CD4-positive, alpha-beta T cell treated with Interleukin-6 for 4 hours (primary cell): ENCODE results near the gene EBNA1BP2.
"Not testable (repeated sequence)": the region's sequence is repeated elsewhere in the genome, so short reads cannot be mapped to it uniquely, and the experiment has no call there.

ENCODE experiments used
- DNase-seq: peaks from one replicate; pipeline ENCODE4 v3.0.0-alpha.2; 2020; ENCODE audit warnings: mixed read lengths

Gene EBNA1BP2, protein sequence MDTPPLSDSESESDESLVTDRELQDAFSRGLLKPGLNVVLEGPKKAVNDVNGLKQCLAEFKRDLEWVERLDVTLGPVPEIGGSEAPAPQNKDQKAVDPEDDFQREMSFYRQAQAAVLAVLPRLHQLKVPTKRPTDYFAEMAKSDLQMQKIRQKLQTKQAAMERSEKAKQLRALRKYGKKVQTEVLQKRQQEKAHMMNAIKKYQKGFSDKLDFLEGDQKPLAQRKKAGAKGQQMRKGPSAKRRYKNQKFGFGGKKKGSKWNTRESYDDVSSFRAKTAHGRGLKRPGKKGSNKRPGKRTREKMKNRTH

DNA sequence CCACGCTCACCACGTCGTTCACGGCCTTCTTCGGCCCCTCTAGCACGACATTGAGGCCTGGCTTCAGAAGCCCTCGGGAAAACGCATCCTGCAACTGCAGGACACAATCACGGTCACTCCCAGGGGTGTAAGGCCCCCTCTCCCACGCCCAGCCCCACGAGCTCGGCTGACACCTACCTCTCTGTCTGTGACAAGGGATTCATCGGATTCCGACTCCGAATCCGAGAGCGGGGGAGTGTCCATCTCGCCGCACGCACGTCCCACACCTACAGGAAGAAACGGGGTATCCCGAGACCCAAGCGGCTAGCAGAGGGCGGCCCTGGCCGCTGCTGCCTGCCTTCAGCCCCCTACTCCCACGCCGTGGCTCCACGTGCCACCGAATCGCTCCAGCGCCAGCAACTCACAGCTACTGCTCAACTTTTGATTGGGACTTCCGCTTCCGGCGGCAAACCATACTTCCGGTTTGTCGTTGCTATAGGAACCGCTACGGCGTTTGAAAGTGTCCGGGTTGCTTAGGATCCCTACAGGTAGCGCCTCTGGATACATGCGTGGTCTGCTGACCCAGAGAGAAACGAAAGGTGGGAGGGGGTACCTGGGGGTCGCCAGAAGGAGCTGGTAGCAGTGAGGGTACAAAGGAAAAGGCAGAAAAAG, at the start of gene EBNA1BP2, which contains the start of gene CFAP57:
EBNA1BP2 (minus strand) TSS at position 415 of the 651 bp plus-strand sequence; CDS start at position 243, 172 bp downstream.
CFAP57 (plus strand) TSS at position 455 of the 651 bp plus-strand sequence. CDS start 424 bp downstream, outside the sequence.
- peak; percentile 90 for DNase-seq

DNA sequence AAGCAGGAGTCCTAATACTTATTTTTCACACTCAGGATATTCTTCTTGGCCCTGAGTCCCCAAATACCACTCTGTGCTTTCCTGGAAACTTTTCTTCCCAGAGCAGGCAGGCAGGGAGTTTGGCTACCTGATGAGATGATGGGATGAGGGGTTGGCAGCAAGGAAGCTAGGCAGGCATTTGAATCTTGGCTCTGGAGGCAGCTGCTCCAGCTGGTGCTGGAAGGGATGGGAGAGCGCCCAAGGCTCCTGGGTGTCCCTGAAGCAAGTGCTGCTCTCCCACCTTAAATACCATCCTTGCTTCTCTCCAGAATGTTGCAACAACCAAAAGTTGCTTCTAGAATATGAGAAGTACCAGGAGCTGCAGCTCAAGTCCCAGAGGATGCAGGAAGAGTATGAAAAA, 49.7 kb upstream of the EBNA1BP2 start:
- no peak for DNase-seq

DNA sequence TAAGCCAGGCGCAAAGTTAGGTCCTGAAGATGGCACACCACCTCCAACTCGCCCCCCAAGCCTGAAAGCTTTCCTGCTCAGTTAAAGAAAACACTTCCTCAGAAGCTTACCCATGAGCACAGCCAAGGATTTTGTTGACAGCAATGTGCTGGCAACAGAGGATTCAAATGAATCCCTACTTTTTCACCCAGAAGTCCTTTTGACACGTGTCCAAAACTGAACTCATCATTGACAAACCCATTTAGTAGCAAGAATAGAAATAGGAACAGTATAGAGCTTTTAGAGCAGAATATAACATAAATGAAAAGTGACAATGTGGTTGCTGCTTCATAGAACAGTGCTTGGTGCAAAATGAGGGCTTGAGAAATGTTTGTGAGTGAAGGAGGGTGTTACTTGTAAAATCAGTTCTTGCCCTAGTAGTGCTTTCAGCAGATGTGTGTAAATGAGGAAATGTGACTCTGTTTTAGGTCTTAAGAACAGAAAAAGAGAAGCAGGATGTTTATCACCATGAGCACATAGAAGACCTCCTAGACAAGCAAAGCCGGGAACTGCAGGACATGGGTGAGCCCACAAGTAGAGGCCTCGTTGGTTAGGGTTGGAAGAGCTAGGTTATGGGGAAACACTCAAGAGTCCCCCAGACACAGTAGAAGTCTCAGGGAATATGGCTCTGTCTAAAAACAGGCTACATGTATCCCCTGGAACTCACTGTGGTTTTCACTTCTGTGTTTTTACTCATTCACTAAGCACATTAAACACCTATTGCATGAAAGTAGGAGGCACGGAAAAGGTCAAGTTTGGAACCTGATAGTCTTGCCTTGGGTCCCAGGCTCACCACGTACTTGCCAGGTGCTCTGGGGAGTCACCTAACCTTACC, 49.1 kb upstream of the EBNA1BP2 start:
- no peak for DNase-seq

DNA sequence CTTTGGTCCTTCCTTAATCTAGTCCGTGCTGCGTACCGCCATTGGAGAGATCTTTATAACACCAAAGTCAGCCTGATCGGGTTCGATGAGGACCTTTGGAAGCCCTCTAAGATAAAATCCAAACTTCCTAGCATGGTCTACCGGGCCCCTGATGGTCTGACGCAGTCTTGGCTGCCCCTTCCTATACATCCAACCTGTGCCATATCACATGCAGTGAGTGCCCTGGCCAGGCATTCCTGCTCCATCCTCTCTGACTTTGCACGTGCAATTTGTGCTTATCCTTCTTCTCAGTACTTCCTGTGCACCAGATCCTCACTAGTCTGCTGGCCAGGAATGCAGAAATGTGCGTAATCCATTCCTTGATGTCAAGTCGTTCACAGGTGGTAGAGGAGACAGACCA, 45.7 kb upstream of the EBNA1BP2 start:
- DNase-seq: no peak

DNA sequence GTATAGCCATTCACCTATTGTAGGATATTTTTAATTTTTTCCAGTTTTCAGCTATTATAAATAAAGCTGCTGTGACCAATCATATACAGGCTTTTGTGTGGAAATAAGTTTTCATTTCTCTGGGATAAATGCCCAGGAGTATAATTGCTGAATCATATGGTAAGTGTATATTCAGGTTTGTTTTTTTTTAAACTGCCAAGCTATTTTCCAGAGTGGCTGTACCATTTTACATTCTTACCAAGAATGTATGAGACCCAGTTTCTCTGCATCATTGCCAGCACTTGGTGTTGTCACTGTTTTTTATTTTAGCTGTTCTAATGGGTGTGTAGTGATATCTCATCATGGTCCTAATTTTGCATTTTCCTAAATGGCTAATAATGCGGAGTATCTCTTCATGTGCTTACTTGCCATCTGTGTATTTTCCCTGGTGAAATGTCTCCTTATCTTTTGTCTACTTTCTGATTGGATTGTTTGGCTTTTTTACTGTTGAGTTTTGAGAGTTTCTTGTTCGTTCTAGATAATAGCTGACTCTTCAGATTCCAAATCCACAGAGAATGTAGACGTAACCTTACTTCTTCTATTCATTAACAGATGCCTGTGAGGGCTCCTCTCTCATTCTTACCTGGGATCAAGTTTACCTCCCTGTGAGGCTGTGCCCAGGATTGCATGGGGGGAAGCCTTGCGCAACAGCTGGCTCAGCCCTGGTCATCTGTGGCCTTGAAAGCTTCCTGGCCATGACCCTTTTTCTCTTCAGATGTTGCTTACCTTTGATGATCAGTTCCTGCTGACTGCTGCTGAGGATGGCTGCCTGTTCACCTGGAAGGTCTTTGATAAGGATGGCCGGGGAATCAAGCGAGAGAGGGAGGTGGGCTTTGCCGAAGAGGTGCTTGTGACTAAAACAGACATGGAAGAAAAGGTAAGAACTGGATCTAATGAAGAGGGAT, 42.7 kb upstream of the EBNA1BP2 start:
- no peak for DNase-seq

DNA sequence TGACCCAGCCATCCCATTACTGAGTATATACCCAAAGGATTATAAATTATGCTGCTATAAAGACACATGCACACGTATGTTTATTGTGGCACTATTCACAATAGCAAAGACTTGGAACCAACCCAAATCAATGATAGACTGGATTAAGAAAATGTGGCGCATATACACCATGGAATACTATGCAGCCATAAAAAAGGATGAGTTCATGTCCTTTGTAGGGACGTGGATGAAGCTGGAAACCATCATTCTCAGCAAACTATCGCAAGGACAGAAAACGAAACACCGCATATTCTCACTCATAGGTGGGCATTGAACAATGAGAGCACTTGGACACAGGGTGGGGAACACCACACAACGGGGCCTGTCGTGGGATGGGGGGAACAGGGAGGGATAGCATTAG, 36.2 kb upstream of the EBNA1BP2 start:
- not testable (repeated sequence) for DNase-seq

DNA sequence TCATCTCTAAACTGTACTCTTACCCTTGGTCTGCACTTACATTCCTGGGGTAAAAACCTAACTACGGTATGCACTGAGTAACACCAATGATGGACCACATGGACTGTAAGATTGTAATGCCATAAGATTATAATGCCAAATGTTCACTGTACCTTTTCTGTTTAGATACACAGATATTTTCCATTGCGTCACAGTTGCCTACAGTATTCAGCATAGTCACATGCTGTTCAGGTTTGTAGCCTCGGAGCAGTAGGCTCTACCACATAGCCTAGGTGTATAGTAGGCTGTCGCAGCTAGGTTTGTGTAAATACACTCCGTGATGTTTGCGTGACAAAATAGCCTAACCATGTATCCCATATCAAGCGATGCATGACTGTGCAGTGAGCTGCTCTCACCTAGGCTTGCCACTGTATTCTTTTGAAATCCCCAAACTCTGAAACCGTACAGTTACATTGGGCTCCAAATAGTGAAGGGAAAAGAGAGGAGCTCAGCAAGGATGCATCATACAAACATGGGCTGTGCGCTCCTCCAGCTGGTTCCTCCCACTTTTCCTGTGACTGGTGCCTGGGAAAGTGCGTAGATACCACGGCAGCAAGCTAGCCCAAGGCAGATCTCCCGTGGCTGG, 35.3 kb upstream of the EBNA1BP2 start:
- no peak for DNase-seq

DNA sequence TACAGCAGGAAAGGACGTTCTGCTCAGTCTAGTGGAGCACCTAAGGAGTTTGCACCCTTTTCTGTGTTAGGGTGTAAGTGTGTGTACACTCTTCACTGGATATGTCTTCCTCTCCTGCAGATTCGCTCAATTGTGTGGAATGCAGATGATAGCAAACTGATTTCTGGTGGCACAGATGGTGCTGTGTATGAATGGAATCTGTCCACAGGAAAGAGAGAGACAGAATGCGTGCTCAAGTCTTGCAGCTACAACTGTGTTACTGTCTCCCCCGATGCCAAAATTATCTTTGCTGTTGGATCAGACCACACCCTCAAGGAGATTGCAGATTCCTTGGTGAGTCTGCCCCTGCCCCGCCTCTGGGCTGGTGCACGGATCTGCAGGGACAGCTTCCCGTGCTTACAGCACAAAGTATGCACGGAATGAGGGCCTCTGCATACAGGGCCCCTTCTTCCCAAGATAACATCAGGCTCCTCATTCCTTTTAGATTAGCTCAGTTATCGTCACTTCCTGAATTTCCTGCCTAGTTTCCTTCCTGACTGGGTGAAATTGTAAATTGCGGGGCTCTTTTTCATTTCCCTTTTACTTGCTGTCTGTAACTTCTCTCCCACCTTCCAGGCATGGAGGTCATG, 34.6 kb upstream of the EBNA1BP2 start:
- DNase-seq: no peak

DNA sequence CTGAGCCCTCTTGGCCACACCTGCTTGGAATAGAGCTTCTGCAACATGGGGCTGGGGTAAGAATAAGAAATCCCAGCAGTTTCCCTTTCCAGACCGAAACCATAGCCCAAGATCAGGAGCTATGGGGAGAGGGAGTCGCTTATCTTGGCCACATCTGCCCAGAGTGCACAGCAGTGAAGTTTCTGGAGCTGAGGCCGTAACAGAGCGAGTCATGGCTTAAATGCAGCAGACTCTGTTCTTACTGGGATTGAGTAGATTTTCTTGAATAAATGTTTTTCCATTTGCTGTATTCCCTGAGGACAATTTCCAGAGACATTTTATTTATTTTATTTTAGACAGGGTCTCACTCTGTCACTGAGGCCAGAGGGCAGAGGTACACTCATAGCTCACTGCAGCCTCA, 33.6 kb upstream of the EBNA1BP2 start:
- no peak for DNase-seq

DNA sequence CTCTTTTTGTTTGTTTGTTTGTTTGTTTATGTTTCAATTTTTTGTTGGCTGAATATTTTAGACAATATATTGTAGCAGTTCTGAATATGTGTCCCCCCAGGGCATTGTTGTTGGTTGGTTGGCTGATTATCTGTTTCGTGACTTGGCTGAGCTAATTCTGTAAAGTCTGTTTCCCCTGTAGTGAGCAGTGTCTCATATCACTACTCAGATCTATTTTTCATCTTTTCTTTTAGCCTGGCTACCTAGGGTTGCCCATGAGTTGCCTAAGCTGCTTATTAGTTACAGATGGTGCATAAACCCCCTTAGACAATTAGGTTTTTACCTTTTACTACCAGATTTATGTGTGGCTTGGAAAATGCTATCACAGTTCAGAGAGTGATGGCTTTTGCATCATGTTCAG, 32.3 kb upstream of the EBNA1BP2 start:
- no peak for DNase-seq

DNA sequence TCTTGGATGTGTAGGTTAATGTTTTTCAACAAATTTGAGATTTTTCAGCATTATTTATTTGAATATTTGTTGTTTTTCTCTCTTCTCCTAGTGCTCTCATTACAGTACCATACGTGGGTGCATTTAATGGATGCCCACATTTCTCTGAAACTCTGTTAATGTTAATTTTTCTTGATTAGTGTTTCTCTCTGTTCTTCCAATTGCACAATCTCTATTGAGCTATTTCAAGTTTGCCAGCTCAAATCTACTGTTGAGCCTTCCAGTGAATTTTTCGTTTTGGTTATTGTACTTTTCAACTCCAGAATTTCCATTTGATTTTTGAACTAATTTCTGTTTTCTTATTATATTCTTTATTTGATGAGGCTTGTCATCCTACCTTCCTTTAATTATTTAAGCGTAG, 31.8 kb upstream of the EBNA1BP2 start:
- DNase-seq: no peak

DNA sequence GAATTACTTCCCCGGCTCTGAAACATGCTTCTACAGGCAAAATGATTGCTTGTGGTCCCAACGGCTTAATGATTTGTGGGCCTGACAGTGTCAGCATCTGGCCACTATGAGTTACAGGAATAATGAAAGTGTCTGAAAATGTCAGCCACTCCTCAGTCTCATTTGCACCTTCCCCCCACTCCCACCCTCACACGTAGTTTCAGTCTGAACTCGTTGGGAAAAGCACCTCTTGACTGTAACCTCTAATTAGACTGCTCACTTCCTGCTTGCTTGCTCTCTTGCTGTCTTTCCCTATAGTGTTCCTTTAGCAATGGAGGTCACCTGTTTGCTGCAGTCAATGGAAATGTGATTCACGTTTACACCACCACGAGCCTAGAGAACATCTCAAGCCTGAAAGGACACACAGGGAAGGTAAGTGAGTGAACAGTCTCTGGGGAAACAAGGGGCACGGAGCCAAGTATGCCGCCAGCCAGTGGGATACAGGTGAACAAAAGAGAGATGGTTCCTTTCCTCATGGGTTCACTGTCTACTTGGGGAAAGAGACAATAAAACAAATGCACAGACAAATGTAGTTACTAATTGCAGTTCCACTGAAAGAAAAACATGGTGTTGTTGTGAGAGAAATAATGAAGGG, 27.1 kb upstream of the EBNA1BP2 start:
- no peak for DNase-seq

DNA sequence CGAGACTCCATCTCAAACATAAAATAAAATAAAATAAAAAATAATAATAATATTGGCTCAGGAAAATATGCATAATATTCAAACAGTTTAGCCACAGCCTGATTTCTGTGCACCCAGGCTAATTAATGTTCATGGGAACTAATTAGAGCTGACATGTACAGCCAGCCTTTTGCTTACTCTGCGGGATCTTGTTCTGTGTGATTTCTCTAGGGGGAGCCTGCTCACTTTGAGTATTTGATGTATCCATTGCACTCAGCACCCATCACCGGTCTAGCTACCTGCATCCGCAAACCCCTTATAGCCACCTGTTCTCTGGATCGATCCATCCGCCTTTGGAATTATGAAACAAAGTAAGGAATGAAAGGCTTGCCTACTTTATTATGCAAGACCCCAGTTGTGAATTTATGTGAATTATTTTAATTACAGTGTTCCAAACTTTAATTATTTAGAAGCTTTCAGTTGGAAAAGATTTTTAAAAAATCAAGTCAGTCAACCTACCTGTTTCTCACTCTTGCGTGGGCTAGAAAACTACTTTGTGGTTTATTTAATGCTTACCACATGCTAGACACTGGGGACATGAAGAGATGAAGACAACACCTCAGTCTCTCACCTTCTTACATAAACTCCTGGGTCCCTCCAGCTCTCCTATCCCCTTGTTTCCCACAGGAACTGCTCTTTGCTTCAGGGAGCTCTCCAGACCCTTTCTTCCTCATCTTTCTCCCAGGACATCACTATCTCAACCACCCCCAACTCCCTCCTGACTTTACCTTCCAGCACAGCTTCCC, 25.4 kb upstream of the EBNA1BP2 start:
- no peak for DNase-seq

DNA sequence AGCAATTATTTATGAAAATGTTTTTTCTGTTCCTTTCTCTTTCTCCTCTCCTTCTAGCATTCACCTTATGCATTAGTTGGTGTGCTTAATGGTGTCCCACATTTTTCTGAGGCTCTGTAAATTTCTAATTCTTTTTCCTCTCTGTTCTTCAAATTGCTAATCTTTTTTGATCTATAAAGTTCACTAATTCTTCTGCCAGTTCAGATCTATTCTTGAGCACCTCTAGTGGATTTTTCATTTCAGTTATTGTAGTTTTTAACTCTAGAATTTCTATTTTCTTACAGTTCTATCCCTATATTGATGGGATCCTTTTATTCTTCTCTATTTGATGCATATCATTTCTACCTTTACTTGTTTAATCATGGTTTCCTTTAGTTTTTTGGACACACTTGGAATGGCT, 22.4 kb upstream of the EBNA1BP2 start:
- no peak for DNase-seq

DNA sequence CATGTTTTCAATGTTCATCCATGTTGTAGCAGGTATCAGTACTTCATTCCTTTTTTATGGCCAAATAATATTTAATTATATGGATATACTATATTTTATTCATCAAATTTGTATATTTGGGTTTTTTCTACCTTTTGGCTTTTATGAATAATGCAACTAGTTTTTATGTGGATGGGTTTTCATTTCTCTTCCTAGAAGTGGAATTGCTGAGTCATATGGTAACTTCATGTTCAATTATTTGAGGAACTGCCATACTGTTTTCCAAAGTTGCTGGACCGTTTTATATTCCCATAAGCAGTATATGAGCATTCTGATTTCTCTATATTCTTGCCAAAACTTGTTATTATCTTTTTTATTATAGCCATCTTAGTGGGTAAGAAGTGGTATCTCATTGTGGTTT, 16.0 kb upstream of the EBNA1BP2 start:
- DNase-seq: no peak

DNA sequence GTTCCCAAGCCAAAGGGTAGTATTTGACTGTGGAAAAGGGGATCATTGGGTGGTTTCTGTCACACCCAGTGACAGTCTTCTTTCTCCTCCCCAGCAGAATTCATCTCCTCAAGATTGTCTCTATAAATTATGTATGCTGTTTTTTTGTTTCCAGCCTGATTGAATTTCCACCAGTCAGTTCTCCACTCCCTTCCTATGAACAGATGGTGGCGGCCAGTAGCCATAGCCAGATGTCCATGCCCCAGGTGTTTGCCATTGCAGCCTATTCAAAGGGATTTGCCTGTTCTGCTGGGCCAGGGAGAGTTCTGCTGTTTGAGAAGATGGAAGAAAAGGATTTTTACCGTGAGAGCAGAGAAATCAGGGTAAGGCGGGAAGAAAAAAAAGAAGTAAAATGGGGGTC, 12.9 kb upstream of the EBNA1BP2 start:
- no peak for DNase-seq

DNA sequence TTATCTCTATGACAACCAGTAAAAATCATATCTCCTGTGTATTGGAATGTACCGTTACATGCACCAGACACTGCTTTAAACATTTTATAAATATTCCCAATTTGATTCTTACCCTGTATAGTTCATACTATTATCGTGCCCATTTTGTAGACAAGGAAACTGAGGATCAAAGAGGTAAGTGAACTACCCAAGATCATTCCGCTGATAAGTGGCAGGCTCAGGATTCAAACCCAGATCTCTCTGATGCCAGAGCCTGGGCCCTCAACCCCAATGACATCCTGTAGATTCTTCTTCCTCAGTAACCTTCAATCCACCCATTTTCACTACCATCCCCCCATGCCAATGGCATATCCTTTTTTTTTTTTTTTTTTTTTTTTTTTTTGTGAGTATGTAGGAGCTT, 12.3 kb upstream of the EBNA1BP2 start:
- DNase-seq: no peak

DNA sequence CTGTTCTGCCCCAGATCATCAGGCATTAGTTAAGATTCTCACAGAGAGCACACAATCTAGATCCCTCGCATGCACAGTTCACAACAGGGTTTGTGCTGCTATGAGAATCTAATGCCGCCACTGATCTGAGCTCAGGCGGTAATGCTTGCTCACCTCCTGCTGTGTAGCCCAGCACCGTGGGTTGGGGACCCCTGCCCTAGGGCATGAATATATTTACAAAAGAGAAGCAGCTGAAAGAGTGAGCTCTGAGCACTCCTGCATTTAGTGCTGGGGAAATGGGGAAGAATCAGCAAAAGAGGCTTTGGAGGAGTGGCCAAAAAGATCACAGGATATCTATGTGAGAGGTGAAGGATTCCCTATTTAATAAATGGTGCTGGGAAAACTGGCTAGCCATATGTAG, 5.6 kb upstream of the EBNA1BP2 start:
- DNase-seq: no peak

DNA sequence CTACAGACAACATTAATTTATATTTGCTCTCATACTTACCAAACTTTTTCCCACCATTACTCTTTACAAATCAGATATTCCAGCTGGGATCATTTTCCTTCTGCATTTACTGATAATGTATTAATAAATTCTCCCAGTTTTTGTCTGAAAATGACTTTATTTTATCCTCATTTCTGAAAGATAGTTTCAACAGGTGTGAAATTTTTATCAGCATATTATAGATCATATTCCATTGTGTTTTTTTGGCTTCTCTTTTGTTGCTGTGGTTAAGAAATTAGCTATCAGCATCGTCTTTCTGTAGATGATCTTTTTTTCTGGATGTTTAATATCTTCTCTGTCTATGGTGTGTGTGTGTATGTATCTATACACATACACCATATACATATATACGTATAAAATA, 2.8 kb upstream of the EBNA1BP2 start:
- DNase-seq: no peak

DNA sequence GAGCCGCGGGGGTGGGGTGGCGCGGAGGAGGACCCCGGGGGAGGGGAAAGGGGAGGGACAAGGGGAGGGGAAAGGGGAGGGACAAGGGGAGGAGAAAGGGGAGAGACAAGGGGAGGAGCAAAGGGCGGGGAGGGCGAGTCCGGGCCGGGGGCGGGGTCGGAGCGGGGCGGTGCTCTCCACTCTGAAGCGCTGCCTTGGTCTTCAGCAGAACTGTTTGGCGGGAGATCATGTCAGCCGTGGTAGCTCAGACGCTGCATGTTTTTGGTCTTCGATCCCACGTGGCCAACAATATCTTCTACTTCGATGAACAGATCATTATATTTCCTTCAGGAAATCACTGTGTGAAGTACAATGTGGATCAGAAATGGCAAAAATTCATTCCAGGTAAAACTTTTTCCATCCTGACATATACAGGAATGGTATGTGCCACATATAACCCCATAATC, 460 bp upstream of the EBNA1BP2 start:
- peak; percentile 94 for DNase-seq
